SH-SY5Y (cell line): ENCODE results near the gene EME2.

Experiments used
- GATA2 ChIP-seq: IDR thresholded peaks from 2 replicates; pipeline ENCODE4 v1.6.1; 2011; ENCODE audit warnings: mild to moderate bottlenecking, low read depth, low read length
- GATA3 ChIP-seq: IDR thresholded peaks from 2 replicates; pipeline ENCODE4 v1.6.1; 2011; ENCODE audit warnings: low read depth, mild to moderate bottlenecking, low read length, moderate library complexity

DNA sequence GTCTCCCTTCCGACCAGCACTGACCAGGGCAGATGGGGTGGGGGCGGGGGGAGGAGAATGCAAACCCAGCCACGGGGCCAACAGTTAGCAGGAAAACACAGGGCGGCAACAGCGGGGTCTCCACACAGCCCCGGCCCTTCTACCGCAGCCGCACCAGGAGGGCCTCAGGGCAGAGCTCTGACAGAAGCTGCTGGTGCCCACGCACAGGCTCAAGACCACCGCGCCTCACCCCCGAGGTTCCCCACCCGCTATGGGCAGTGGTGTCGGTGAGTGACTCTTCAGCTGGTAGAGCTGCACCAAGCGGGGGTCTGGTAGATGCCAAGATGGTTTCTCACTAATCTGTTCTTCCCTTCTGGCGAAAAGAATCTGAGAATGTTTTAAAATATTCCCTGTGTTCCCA is 37.9 kb downstream of the EME2 start:
- TF ChIP-seq GATA3, result no peak
- no peak for TF ChIP-seq GATA2
